ENCODE data around the gene DPYD. TPM values are rescaled to one million over a fixed set of nuclear protein-coding genes. Genes with fewer than 3 reads are reported as not detected.

The DPYD gene
- total and polyA plus RNA-seq, 2 donors from 2014 or later: 4.9 to 41.6 TPM

GRCh38 chr1:97160818-97161217 is 760.0 kb downstream of the DPYD start:
- Histone ChIP-seq H3K9me3 (ENCODE audit: control insufficient read depth in 2 of 3, insufficient read depth in 1 of 3, low read length in 3 of 3) (peaks cover 0 to 7% (median 0%) of the 10 kb centered on the region in 3 donors), H3K36me3 (ENCODE audit: control insufficient read depth in 2 of 3, insufficient read depth in 3 of 3, low read length in 3 of 3) (no peaks in the 10 kb centered on the region), H3K27me3 (ENCODE audit: control insufficient read depth, insufficient read depth, low read length) (no peaks in the 10 kb centered on the region), H3K27ac (ENCODE audit: low read depth in 2 of 2, low read length in 2 of 2) (no peak overlapping the region), H3K9ac (ENCODE audit: low read length in 3 of 3) (no peak overlapping the region), H3K4me3 (ENCODE audit: low read length in 3 of 3) (no peak overlapping the region), H3K4me1 (ENCODE audit: control insufficient read depth in 2 of 3, insufficient read depth in 2 of 3, low read depth in 1 of 3, low read length in 3 of 3) (no peaks in the 10 kb centered on the region)
- intact Hi-C loops (cut with DNase I): no loop called here
- no peak for TF ChIP-seq CTCF (IDR thresholded peaks at IDR 0.05; ENCODE audit: borderline replicate concordance, extremely low read depth, insufficient read depth)
- no peak for FAIRE-seq
- DNase-seq: no peak

GRCh38 chr1:97159342-97159741 is 761.5 kb downstream of the DPYD start:
- no peak for FAIRE-seq
- H3K4me1 ChIP-seq (ENCODE audit: control insufficient read depth in 2 of 3, insufficient read depth in 2 of 3, low read depth in 1 of 3, low read length in 3 of 3): no peaks in the 10 kb centered on the region
- H3K9me3 ChIP-seq (ENCODE audit: control insufficient read depth in 2 of 3, insufficient read depth in 1 of 3, low read length in 3 of 3): peaks cover 0 to 7% (median 0%) of the 10 kb centered on the region in 3 donors
- no peaks in the 10 kb centered on the region for H3K36me3 ChIP-seq (ENCODE audit: control insufficient read depth in 2 of 3, insufficient read depth in 3 of 3, low read length in 3 of 3)
- intact Hi-C loops (cut with DNase I): no loop called here
- no peak overlapping the region for H3K27ac ChIP-seq (ENCODE audit: low read depth in 2 of 2, low read length in 2 of 2)
- H3K9ac ChIP-seq (ENCODE audit: low read length in 3 of 3): no peak overlapping the region
- H3K4me3 ChIP-seq (ENCODE audit: low read length in 3 of 3): no peak overlapping the region
- DNase-seq: no peak
- no peaks in the 10 kb centered on the region for H3K27me3 ChIP-seq (ENCODE audit: control insufficient read depth, insufficient read depth, low read length)
- no peak for TF ChIP-seq CTCF (IDR thresholded peaks at IDR 0.05; ENCODE audit: borderline replicate concordance, extremely low read depth, insufficient read depth)

- intact Hi-C loops (cut with DNase I): no loop called here
- Histone ChIP-seq H3K27me3 (ENCODE audit: control insufficient read depth, insufficient read depth, low read length) (no peaks in the 10 kb centered on the region), H3K36me3 (ENCODE audit: control insufficient read depth in 2 of 3, insufficient read depth in 3 of 3, low read length in 3 of 3) (no peaks in the 10 kb centered on the region), H3K9me3 (ENCODE audit: control insufficient read depth in 2 of 3, insufficient read depth in 1 of 3, low read length in 3 of 3) (peaks cover 0 to 6% (median 0%) of the 10 kb centered on the region in 3 donors), H3K4me3 (ENCODE audit: low read length in 3 of 3) (no peak overlapping the region), H3K27ac (ENCODE audit: low read depth in 2 of 2, low read length in 2 of 2) (no peak overlapping the region), H3K9ac (ENCODE audit: low read length in 3 of 3) (no peak overlapping the region), H3K4me1 (ENCODE audit: control insufficient read depth in 2 of 3, insufficient read depth in 2 of 3, low read depth in 1 of 3, low read length in 3 of 3) (no peaks in the 10 kb centered on the region)
- DNase-seq (no peak), FAIRE-seq (no peak)
- TF ChIP-seq CTCF (IDR thresholded peaks at IDR 0.05; ENCODE audit: borderline replicate concordance, extremely low read depth, insufficient read depth): no peak
These were observed 762.1 kb downstream of the DPYD start for GRCh38 chr1:97158691-97159096.

GRCh38 chr1:97157991-97158390 is 762.8 kb downstream of the DPYD start:
- no peak for FAIRE-seq
- intact Hi-C loops (cut with DNase I): no loop called here
- H3K27ac ChIP-seq (ENCODE audit: low read depth in 2 of 2, low read length in 2 of 2): no peak overlapping the region
- no peaks in the 10 kb centered on the region for H3K27me3 ChIP-seq (ENCODE audit: control insufficient read depth, insufficient read depth, low read length)
- H3K4me3 ChIP-seq (ENCODE audit: low read length in 3 of 3): no peak overlapping the region
- no peak for DNase-seq
- H3K9ac ChIP-seq (ENCODE audit: low read length in 3 of 3): no peak overlapping the region
- TF ChIP-seq CTCF (IDR thresholded peaks at IDR 0.05; ENCODE audit: borderline replicate concordance, extremely low read depth, insufficient read depth): no peak
- no peaks in the 10 kb centered on the region for H3K4me1 ChIP-seq (ENCODE audit: control insufficient read depth in 2 of 3, insufficient read depth in 2 of 3, low read depth in 1 of 3, low read length in 3 of 3)
- no peaks in the 10 kb centered on the region for H3K9me3 ChIP-seq (ENCODE audit: control insufficient read depth in 2 of 3, insufficient read depth in 1 of 3, low read length in 3 of 3)
- H3K36me3 ChIP-seq (ENCODE audit: control insufficient read depth in 2 of 3, insufficient read depth in 3 of 3, low read length in 3 of 3): no peaks in the 10 kb centered on the region

Measured in kidney (tissue), 14 donors.